ENCODE data around the gene TFPI.
"Not testable (repeated sequence)": the region's sequence is repeated elsewhere in the genome, so short reads cannot be mapped to it uniquely, and the experiment has no call there.

The TFPI gene

GRCh38 chr2:187527262-187527661, 27.0 kb downstream of the TFPI start:
- no peak for DNase-seq

DNA sequence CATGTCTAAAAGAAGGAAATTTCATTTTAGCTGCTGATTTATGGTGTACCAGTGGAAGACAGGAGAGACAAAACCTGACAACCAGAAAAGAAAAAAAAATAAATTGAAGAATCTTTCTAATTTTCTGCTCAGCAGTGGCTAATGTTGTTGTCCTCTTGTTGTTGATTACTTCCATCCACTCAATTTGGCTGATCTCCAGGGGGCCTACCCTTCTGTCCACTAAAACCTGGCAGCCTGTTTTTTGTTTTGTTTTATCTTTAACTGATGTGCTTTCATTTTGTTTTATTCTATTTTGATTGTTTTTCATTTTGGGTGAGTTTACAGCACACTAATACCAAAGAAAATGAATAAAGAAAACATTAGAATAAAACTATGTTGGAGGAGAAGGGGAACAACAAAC, 27.4 kb downstream of the TFPI start:
- DNase-seq, result no peak

- DNase-seq, result no peak
These were observed 28.9 kb downstream of the TFPI start for GRCh38 chr2:187525163-187525900.

DNA sequence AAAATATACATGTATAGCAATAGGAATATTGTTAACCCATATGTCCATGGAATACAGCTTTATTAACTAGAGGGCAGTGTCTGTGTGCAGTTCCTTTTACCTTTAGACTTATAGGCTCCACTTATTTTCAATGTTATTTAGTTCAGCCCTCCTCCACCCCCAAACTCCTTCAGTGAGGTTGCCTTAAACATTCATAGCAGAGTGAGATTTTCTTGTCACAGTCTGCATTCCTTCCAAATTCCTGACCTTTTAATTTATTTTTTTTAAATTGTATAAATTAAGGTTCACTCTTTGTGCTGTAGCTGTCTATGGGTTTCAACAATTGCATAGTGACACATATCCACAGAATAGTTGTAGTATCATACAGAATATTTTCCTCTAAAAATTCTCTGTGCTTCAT, 30.9 kb downstream of the TFPI start:
- no peak for DNase-seq

GRCh38 chr2:187520121-187520624, 34.1 kb downstream of the TFPI start:
- DNase-seq, result no peak

GRCh38 chr2:187519419-187520120, 34.7 kb downstream of the TFPI start:
- no peak for DNase-seq

- not testable (repeated sequence) for DNase-seq
These were observed 36.4 kb downstream of the TFPI start for GRCh38 chr2:187517750-187518361.

- DNase-seq, result not testable (repeated sequence)
These were observed 37.4 kb downstream of the TFPI start for GRCh38 chr2:187516630-187517510.

DNA sequence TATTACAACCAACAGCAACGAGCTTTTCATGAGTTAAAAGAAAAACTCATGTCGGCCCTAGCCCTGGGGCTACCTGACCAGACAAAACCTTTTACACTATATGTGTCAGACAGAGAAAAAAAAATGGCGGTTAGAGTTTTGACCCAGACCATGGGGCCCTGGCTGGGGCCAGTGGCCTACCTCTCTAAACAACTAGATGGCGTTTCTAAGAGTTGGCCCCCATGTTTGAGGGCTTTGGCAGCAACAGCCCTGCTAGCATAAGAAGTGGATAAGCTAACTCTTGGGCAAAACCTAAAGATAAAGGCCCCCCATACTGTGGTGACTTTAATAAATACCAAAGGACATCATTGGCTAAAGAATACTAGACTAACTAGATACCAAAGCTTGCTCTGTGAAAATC, 39.3 kb downstream of the TFPI start:
- DNase-seq, result no peak

DNA sequence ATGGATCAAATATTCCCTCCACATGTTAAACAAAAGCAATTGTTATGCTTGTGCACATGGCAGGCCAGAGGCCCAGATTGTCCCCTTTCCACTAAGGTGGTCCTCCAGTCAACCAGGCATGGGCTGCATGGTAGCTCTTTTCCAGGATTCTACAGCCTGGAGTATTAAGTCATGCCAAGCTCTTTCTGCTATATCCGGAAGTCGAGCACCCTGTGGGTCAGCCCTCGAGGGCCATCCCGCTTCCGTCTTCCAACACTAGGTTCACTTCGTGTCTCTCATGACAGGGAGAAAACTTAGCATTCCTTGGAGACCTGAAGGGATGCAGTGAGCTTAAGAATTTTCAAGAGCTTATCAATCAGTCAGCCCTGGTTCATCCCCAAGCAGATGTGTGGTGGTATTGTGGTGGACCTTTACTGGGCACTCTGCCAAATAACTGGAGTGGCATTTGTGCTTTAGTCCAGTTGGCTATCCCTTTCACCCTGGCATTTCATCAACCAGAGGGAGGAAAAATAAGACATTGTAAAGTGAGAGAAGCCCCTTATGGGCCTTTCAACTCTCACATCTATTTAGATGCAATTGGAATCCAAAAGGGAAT, 39.9 kb downstream of the TFPI start:
- not testable (repeated sequence) for DNase-seq

DNA sequence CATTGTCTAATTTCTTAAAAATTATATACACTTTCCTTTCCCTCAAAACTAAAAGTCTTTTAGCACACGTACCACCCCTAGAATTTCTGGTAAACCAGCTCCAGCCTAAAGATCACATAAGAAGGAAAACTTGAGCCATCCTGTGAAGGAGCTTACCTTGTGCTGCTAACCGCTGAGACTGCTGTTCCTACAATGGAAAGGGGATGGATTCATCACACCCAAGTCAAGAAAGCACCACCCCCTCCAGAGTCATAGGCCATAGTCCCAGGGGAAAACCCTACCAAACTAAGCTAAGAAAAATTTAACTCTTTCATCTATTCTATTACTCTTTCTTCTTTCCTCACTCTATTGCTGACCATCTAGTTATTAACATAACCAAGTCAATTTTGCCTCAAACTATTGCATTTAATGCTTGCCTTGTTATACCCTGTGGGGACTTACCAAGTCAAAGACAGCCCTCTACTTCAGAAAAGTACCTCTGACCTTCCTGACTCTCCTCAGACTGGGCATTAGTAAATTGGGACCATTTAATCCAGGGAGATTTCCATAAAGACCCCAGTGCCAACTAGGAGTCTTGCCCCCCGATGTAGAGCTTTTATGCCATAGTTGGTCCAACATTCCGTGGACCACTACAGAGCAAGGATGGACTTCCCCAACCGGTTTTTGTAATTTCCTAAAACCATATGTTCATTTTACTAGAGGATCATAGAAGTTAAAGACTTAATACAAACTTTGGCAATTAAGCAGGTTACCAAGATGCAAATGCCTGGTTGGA, 40.6 kb downstream of the TFPI start:
- DNase-seq, result not testable (repeated sequence)

DNA sequence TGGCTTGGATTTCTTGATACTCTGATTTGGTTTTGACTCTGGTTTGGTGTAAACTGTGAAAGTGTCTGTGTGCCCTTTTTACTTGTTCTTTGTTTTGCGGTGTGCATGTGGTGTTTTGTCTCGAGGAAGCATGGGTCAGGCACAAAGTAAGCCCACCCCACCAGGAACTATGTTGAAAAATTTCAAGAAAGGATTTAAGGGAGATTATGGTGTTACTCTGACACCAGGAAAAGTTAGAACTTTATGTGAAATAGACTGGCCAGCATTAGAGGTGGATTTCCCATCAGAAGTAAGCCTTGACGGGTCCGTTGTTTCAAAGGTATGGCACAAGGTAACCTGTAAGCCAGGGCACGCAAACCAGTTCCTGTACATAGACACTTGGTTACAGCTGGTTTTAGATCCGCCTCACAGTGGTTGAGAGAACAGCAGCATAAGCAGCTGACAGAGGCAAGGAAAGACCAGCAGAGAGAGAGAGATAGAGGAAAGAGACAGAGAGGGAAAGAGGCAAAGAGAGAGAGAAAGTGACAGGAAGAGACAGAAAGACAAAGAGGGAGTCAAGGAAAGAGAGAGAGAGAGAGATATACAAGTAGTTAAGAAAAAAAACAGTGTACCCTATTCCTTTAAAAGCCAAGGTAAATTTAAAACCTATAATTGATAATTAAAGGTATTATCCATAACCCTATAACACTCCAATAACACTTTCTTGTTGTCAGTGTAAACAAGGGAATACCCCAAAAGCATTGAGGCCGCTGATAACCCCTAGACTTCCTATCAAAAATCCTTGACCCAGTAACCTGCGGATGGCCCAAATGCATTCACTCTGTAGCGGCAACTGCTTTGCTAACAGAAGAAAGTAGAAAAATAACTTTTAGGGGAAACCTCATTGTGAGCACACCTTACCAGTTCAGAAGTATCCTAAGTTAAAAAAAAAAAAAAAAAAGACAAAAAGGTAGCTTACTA, 42.6 kb downstream of the TFPI start:
- DNase-seq, result no peak

DNA sequence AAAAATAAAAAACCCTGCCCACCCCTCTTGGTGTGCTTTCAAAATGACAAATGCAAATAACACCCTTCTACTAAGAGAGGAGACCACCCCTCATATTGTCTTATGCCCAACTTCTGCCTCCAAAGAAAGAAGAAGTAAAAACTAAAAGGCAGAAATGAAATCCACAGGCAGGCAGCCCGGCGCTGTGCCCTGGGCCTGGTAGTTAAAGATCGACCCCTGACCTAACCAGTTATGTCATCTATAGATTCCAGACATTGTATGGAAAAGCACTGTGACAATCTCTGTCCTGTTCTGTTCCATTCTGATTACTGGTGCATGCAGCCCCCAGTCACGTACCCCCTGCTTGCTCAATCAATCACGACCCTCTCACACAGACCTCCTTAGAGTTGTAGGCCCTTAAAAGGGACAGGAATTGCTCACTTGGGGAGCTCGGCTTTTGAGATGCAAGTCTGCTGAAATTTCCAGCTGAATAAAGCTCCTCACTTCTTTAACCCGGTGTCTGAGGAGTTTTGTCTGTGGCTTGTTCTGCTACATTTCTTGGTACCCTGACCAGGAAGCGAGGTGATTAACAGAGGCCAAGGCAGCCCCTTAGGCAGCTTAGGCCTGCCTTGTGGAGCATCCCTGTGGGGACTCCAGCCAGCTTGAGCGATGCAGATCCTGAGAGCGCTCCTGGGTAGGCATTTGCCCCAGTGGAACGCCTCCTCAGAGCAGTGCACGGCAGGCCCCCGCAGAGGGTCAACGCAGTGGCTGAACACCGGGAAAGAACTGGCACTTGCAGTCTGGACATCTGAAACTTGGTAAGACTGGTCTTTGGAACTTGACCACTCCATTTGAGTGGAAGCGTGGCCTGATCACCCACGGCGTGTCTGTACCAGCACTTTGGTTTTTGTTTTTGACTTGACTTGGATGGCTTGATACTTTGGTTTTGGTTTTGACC, 43.5 kb downstream of the TFPI start:
- DNase-seq, result not testable (repeated sequence)

DNA sequence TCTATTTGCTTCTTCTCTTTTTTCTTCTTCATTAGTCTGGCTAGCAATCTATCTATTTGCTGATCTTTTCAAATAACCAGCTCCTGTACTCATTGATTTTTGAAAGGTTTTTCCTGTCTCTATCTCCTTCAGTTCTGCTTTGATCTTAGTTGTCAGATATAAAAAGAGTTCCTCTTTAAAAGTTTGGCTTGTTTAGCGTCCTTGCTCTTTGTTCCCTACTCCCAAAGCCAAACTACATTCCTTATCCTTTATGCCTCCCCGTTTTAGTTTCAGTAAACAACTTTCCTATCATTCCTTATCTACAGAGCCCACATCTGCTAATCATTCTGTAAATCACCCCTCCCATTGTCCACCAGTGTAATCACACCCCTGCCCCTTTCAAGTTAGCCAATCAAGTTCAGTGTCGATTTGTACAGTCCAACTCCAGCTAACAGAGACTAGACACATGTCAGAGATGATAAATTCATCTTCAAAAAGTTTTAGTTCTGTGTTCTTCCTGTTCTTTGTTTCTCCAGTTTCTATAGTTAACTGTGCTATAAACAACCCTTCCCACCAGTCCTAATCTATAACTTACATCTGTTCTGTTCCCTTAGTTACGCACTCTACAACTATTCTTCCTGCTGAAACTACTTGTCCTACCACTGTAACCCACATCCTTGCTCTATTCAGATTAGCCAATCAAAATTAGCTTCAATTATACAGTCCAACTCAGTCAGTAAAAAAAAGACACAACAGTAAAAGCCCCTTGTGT, 44.4 kb downstream of the TFPI start:
- no peak for DNase-seq

GRCh38 chr2:187506416-187506815, 47.8 kb downstream of the TFPI start:
- DNase-seq, result no peak

DNA sequence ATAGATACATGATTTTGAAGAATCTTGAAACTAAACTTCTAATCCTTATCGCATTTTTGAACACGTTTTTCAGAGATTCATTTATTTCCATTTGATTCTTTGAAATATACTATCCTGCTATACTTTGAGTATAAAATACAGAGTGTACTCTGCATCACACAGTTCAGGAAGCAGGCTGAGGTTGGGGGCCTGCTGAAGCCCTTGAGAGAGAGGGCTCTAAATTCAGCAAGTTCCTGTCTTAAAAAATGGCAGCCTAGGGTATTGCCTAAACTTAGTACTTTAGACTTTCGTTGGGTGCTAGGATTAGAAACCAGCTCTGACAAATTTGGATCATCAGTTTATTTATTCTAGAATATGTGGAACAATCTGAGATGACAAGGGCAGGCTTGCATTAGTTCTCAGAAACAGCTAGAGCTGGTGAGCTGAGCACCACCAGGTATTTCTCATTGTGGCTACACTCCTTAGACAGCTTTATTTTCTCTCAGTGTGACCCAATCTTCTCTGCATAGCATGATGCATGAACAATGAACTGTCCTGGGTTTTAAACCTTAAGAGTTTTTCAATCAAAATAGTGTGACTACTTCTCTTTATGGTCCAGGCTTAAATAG, 49.1 kb downstream of the TFPI start:
- DNase-seq, result no peak

DNA sequence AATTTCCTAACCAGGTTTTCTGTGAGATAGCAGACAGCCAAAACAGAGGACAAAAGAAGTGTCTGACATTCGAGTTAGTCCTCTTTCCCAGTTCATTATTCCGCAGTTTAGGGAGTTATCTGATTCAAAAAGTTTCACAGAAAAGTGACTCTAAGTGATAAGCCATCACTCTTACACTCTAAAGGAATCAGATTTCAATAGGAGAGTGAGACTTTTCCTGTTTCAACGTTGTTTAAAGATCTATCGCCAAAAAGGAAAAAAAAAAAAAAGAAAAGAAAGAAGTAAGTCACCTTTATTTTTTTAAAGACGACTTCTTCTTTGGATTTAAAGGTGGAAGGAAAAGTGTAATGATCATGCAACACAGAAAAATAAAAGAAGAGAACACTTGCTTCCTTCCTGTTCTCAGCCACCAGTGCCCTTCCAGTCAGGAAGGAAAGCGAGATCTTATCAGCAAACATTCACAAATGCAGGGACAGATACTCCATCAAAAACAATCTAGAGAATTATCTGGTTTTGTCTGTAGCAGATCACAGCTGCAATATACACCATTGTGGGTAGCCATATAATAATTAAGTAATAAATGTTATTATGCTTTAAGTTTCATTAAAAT, 49.8 kb downstream of the TFPI start:
- DNase-seq, result no peak

- no peak for DNase-seq
These were observed 50.5 kb downstream of the TFPI start for GRCh38 chr2:187503700-187504099.

All from NCI-H226 (cell line).